SK-N-SH (cell line): ENCODE measurements around the gene CEP131. TPM values are rescaled to one million over a fixed set of nuclear protein-coding genes. Genes with fewer than 3 reads are reported as not detected.

Experiments used
- CTCF ChIA-PET: fragments of 300-600, 350-600 bp; formaldehyde crosslinking; extraction: SDS; loops from one replicate; lab custom pipeline; 2021; lab: Yijun Ruan, JAX
- POLR2A ChIA-PET: fragments of 350-600 bp; sonication (Branson Sonifier 250); formaldehyde crosslinking; extraction: SDS; loops from one replicate; lab custom pipeline; 2020; ENCODE audit warnings: antibody characterized with exemption, inconsistent platforms; lab: Yijun Ruan, JAX
- DNase-seq: peaks from one replicate; pipeline ENCODE4 v3.0.0; 2012
- H2AFZ ChIP-seq: fragments of 200-600 bp; sonication (generic); 2 replicates; pipeline ENCODE4 v1.8.1; 2016; ENCODE audit warnings: antibody characterized with exemption, mild to moderate bottlenecking, low read depth
- H3F3A ChIP-seq: fragments of 200-600 bp; sonication (generic); replicated peaks from 2 replicates; pipeline ENCODE3; 2016; ENCODE audit warnings: antibody characterized with exemption, mild to moderate bottlenecking; ENCODE audit not compliant: insufficient read depth
- H3K27ac ChIP-seq, 2 experiments: fragments of 200-500 bp in 1 of 2; fragments of 200-600 bp in 1 of 2; sonication (Bioruptor generic) in 1 of 2; sonication (generic), shearing (Covaris generic) in 1 of 2; 2 replicates each; pipeline versions ENCODE4 v1.5.1 to v1.6.1; 2014 to 2016; ENCODE audit warnings: low read depth in 2 of 2, inconsistent platforms in 1 of 2, low read length in 1 of 2, mild to moderate bottlenecking in 1 of 2, mixed read lengths in 1 of 2
- H3K27me3 ChIP-seq: fragments of 200-600 bp; sonication (generic), shearing (Covaris generic); 2 replicates; pipeline ENCODE4 v1.6.1; 2016; ENCODE audit warnings: mixed run types; ENCODE audit not compliant: insufficient read depth
- H3K36me3 ChIP-seq, 2 experiments: fragments of 200-500 bp in 1 of 2; fragments of 200-600 bp in 1 of 2; sonication (Bioruptor generic) in 1 of 2; sonication (generic) in 1 of 2; replicated peaks in 1 of 2; 2 replicates each; pipeline versions ENCODE3 to v1.5.1; 2014 to 2016; ENCODE audit warnings: low read length in 1 of 2, mild to moderate bottlenecking in 1 of 2; ENCODE audit not compliant: insufficient read depth in 2 of 2, control insufficient read depth in 1 of 2
- H3K4me1 ChIP-seq, 2 experiments: fragments of 200-500 bp in 1 of 2; fragments of 200-600 bp in 1 of 2; sonication (Bioruptor generic) in 1 of 2; sonication (generic), shearing (Covaris generic) in 1 of 2; 2 replicates each; pipeline versions ENCODE4 v1.5.1 to v1.6.1; 2014 to 2016; ENCODE audit warnings: low read depth in 1 of 2, low read length in 1 of 2, mixed run types in 1 of 2; ENCODE audit not compliant: insufficient read depth in 2 of 2, control insufficient read depth in 1 of 2
- H3K4me2 ChIP-seq: fragments of 200-600 bp; sonication (generic), shearing (Covaris generic); 2 replicates; pipeline ENCODE4 v1.6.1; 2017; ENCODE audit warnings: mixed run types
- H3K4me3 ChIP-seq, 2 experiments: fragments of 200-500 bp in 1 of 2; fragments of 200-600 bp in 1 of 2; sonication (Bioruptor generic) in 1 of 2; sonication (generic), shearing (Covaris generic) in 1 of 2; 2 replicates each; pipeline versions ENCODE4 v1.5.1 to v1.8.1; 2014 to 2016; ENCODE audit warnings: low read depth in 2 of 2, inconsistent platforms in 1 of 2, low read length in 1 of 2, mild to moderate bottlenecking in 1 of 2, mixed read lengths in 1 of 2, moderate library complexity in 1 of 2
- H3K79me2 ChIP-seq: fragments of 200-600 bp; sonication (generic); 2 replicates; pipeline ENCODE4 v1.8.1; 2017; ENCODE audit warnings: mild to moderate bottlenecking; ENCODE audit not compliant: insufficient read depth
- H3K9ac ChIP-seq: fragments of 200-600 bp; sonication (generic); 2 replicates; pipeline ENCODE4 v1.6.1; 2017; ENCODE audit warnings: mixed run types
- H3K9me2 ChIP-seq: fragments of 200-600 bp; sonication (generic); 2 replicates; pipeline ENCODE4 v1.6.1; 2017; ENCODE audit warnings: mixed run types
- H3K9me3 ChIP-seq: fragments of 200-600 bp; sonication (generic); 2 replicates; pipeline ENCODE4 v1.6.1; 2017; ENCODE audit warnings: mixed run types, mild to moderate bottlenecking, moderate library complexity
- H4K20me1 ChIP-seq: fragments of 200-600 bp; sonication (generic); 2 replicates; pipeline ENCODE4 v1.6.1; 2017; ENCODE audit warnings: mild to moderate bottlenecking, mixed run types; ENCODE audit not compliant: insufficient read depth
- CHD2 ChIP-seq: fragments of 150-350 bp; IDR thresholded peaks from 2 replicates; pipeline ENCODE4 v1.6.1; 2018; ENCODE audit warnings: low read length; ENCODE audit not compliant: partially characterized antibody
- EZH2phosphoT487 ChIP-seq: fragments of 200-600 bp; sonication (generic); IDR thresholded peaks from 2 replicates; pipeline ENCODE4 v1.6.1; 2017; ENCODE audit warnings: low read depth, mixed run types, mild to moderate bottlenecking, antibody characterized with exemption, moderate library complexity, borderline replicate concordance
- FOSL2 ChIP-seq: IDR thresholded peaks from 2 replicates; pipeline ENCODE4 v1.4.0; 2012; ENCODE audit warnings: low read depth, mild to moderate bottlenecking, moderate library complexity, borderline replicate concordance
- FOXJ3 ChIP-seq: sonication (generic); formaldehyde crosslinking; IDR thresholded peaks from 2 replicates; pipeline ENCODE4 v1.5.1; 2020; ENCODE audit warnings: mild to moderate bottlenecking, missing genetic modification reagents
- GABPA ChIP-seq: IDR thresholded peaks from 2 replicates; pipeline ENCODE4 v1.4.0; 2012; ENCODE audit warnings: low read depth, mild to moderate bottlenecking
- GATA2 ChIP-seq: sonication (generic); formaldehyde crosslinking; IDR thresholded peaks from 2 replicates; pipeline ENCODE4 v1.5.0; 2020; ENCODE audit warnings: mild to moderate bottlenecking, missing genetic modification reagents
- MEF2A ChIP-seq: IDR thresholded peaks from 2 replicates; pipeline ENCODE4 v1.4.0; 2012; ENCODE audit warnings: low read depth, borderline replicate concordance
- MXI1 ChIP-seq: IDR thresholded peaks from 2 replicates; pipeline ENCODE4 v1.6.1; 2012; ENCODE audit warnings: mild to moderate bottlenecking, low read depth, low read length, improper control_type of control experiment
- NFIC ChIP-seq: IDR thresholded peaks from 2 replicates; pipeline ENCODE4 v1.4.0; 2012; ENCODE audit warnings: borderline replicate concordance
- NRF1 ChIP-seq: IDR thresholded peaks from 2 replicates; pipeline ENCODE4 v1.6.1; 2012; ENCODE audit warnings: low read depth, mild to moderate bottlenecking, low read length
- POLR2AphosphoS5 ChIP-seq: IDR thresholded peaks from 2 replicates; pipeline ENCODE4 v1.6.1; 2012; ENCODE audit warnings: low read depth, low read length
- RAD21 ChIP-seq: IDR thresholded peaks from 2 replicates; pipeline ENCODE4 v1.6.1; 2012; ENCODE audit warnings: mild to moderate bottlenecking, low read length
- RCOR1 ChIP-seq: fragments of 150-350 bp; IDR thresholded peaks from 2 replicates; pipeline ENCODE4 v1.6.1; 2017; ENCODE audit warnings: antibody characterized with exemption, low read length
- TAF1 ChIP-seq: IDR thresholded peaks from 2 replicates; pipeline ENCODE4 v1.6.1; 2012; ENCODE audit warnings: low read depth, mild to moderate bottlenecking, low read length, moderate library complexity, borderline replicate concordance
- YY1 ChIP-seq: IDR thresholded peaks from 2 replicates; pipeline ENCODE4 v1.4.0; 2012; ENCODE audit warnings: low read depth, mild to moderate bottlenecking
- WGBS: methylation state at CpG from one replicate; pipeline ENCODE4 v1.1.6; 2017; ENCODE audit warnings: low lambda C conversion rate; 5-methylcytosine and 5-hydroxymethylcytosine counted together
- polyA plus RNA-seq, 3 experiments: library from polyadenylated mRNA; depleted of rRNA; stranded (reverse); fragments of >200 nt; gene quantifications; 2 replicates each; pipeline ENCODE4 v1.2.3, GENCODE V29; 2012
- TF ChIP-seq, protein P1 (sequence below): fragments of 150-350 bp; IDR thresholded peaks from 2 replicates; pipeline ENCODE4 v1.6.1; 2017; ENCODE audit warnings: antibody characterized with exemption, low read length, low read depth, borderline replicate concordance
- TF ChIP-seq, protein P2 (sequence below): IDR thresholded peaks from 2 replicates; pipeline ENCODE4 v1.4.0; 2012; ENCODE audit warnings: low read depth
- TF ChIP-seq, protein P3 (sequence below): fragments of 200-600 bp; sonication (generic); IDR thresholded peaks from 2 replicates; pipeline ENCODE4 v1.6.1; 2017; ENCODE audit warnings: antibody characterized with exemption, mild to moderate bottlenecking, moderate library complexity
- TF ChIP-seq, protein P4 (sequence below): IDR thresholded peaks from 2 replicates; pipeline ENCODE4; 2012
- TF ChIP-seq, protein P5 (sequence below): IDR thresholded peaks from 2 replicates; pipeline ENCODE4 v1.4.0; 2012; ENCODE audit warnings: low read depth, borderline replicate concordance

CEP131 gene
- polyA plus RNA-seq, 1 of the 3 experiments (the other 2 are of a cell fraction), result 34.8 TPM

DNA sequence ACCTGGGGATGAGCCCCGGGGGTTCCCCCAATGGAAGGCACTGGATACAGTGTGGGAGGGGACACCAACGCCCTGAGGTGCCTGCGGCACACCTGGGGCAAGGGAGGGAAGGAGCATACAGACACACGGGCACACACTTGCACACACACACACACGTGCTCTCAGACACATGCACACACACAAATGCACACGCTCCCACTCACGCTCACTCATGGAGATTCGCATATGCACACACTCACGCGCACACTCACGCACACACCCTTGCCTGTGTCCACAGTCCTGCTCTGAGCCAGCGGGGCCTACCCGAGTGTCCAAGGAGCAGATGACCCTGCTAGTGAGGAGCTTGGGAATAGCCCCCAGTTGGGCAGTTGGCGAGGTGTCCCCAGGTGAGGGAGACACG is 74.2 kb downstream of the CEP131 start:
- Histone ChIP-seq H3K27ac (no peak overlapping the region), H3F3A (no peaks in the 10 kb centered on the region), H3K9me2 (no peaks in the 10 kb centered on the region), H4K20me1 (no peaks in the 10 kb centered on the region), H3K9ac (no peak overlapping the region), H3K4me3 (no peak overlapping the region), H3K4me2 (no peak overlapping the region), H3K79me2 (no peaks in the 10 kb centered on the region), H3K27me3 (no peaks in the 10 kb centered on the region; the same call in 1 of the 2 replicates), H3K4me1 (no peaks in the 10 kb centered on the region), H3K36me3 (no peaks in the 10 kb centered on the region), H3K9me3 (no peaks in the 10 kb centered on the region), H2AFZ (no peak overlapping the region)
- TF ChIP-seq RCOR1 (no peak), FOXJ3 (CRISPR knock-in tag) (no peak), MEF2A (no peak), GATA2 (no peak), RAD21 (no peak), TAF1 (no peak)
- TF ChIP-seq, protein P1, sequence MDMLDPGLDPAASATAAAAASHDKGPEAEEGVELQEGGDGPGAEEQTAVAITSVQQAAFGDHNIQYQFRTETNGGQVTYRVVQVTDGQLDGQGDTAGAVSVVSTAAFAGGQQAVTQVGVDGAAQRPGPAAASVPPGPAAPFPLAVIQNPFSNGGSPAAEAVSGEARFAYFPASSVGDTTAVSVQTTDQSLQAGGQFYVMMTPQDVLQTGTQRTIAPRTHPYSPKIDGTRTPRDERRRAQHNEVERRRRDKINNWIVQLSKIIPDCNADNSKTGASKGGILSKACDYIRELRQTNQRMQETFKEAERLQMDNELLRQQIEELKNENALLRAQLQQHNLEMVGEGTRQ, result no peak
- ChIA-PET CTCF (interaction anchor here (0.6 to 1.9 kb wide), 4 partner anchors 15 to 453 kb away, joined by 3 to 11 read pairs (median 6); no protein-coding TSS in a partner anchor), POLR2A (no interaction called here)
- WGBS, result 81% methylated on average over 15 of the region's 15 CpGs
- DNase-seq, result no peak

DNA sequence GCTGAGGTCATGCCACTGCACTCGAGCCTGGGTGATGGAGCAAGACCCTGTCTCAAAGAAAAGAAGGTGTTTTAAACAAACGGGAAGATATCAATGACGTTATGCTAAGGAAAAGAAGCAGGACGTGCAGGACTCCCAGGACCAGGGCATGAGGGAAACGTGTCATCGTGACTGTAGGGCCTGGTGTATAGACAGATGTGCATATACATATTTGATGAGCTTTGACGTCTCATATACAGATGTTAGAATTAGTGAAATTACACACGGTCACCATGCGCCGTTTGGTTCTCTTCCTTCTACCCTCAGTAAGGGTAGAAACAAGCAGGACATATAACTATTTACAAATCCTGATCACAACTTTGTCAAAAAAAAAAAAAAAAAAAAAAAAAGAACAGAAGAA is 75.1 kb downstream of the CEP131 start:
- no peaks in the 10 kb centered on the region for H4K20me1 ChIP-seq
- no peaks in the 10 kb centered on the region for H3K36me3 ChIP-seq
- no peak overlapping the region for H3K4me2 ChIP-seq
- no peak for DNase-seq
- TF ChIP-seq MXI1 (no peak), GATA2 (no peak), TAF1 (no peak), NRF1 (no peak), GABPA (no peak), FOSL2 (no peak), NFIC (no peak), CHD2 (no peak), RCOR1 (no peak), FOXJ3 (CRISPR knock-in tag) (no peak), EZH2phosphoT487 (no peak), MEF2A (no peak), POLR2AphosphoS5 (no peak), RAD21 (no peak), YY1 (no peak)
- TF ChIP-seq, protein P2, sequence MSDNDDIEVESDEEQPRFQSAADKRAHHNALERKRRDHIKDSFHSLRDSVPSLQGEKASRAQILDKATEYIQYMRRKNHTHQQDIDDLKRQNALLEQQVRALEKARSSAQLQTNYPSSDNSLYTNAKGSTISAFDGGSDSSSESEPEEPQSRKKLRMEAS, result no peak
- TF ChIP-seq, protein P3, sequence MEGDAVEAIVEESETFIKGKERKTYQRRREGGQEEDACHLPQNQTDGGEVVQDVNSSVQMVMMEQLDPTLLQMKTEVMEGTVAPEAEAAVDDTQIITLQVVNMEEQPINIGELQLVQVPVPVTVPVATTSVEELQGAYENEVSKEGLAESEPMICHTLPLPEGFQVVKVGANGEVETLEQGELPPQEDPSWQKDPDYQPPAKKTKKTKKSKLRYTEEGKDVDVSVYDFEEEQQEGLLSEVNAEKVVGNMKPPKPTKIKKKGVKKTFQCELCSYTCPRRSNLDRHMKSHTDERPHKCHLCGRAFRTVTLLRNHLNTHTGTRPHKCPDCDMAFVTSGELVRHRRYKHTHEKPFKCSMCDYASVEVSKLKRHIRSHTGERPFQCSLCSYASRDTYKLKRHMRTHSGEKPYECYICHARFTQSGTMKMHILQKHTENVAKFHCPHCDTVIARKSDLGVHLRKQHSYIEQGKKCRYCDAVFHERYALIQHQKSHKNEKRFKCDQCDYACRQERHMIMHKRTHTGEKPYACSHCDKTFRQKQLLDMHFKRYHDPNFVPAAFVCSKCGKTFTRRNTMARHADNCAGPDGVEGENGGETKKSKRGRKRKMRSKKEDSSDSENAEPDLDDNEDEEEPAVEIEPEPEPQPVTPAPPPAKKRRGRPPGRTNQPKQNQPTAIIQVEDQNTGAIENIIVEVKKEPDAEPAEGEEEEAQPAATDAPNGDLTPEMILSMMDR, result no peak
- TF ChIP-seq, protein P4, sequence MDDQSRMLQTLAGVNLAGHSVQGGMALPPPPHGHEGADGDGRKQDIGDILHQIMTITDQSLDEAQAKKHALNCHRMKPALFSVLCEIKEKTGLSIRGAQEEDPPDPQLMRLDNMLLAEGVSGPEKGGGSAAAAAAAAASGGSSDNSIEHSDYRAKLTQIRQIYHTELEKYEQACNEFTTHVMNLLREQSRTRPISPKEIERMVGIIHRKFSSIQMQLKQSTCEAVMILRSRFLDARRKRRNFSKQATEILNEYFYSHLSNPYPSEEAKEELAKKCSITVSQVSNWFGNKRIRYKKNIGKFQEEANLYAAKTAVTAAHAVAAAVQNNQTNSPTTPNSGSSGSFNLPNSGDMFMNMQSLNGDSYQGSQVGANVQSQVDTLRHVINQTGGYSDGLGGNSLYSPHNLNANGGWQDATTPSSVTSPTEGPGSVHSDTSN, result no peak
- TF ChIP-seq, protein P5, sequence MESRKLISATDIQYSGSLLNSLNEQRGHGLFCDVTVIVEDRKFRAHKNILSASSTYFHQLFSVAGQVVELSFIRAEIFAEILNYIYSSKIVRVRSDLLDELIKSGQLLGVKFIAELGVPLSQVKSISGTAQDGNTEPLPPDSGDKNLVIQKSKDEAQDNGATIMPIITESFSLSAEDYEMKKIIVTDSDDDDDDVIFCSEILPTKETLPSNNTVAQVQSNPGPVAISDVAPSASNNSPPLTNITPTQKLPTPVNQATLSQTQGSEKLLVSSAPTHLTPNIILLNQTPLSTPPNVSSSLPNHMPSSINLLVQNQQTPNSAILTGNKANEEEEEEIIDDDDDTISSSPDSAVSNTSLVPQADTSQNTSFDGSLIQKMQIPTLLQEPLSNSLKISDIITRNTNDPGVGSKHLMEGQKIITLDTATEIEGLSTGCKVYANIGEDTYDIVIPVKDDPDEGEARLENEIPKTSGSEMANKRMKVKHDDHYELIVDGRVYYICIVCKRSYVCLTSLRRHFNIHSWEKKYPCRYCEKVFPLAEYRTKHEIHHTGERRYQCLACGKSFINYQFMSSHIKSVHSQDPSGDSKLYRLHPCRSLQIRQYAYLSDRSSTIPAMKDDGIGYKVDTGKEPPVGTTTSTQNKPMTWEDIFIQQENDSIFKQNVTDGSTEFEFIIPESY, result no peak
- TF ChIP-seq, protein P1, result no peak
- H3K4me1 ChIP-seq, result peaks cover 0 to 3% of the 10 kb centered on the region in 2 experiments; a peak in 1 of 4 replicates
- H3F3A ChIP-seq, result no peaks in the 10 kb centered on the region
- 73% methylated on average over 10 of the region's 10 CpGs for WGBS
- no peaks in the 10 kb centered on the region for H3K9me3 ChIP-seq
- H3K4me3 ChIP-seq, result no peak overlapping the region
- no peaks in the 10 kb centered on the region for H3K9me2 ChIP-seq
- no peak overlapping the region for H3K27ac ChIP-seq
- no peaks in the 10 kb centered on the region; the same call in 1 of the 2 replicates for H3K27me3 ChIP-seq
- ChIA-PET POLR2A (interaction anchor here (0.6 kb wide), 1 partner anchor 54 kb away, joined by 3 read pairs; no protein-coding TSS in a partner anchor), CTCF (interaction anchor here (1.9 kb wide), 1 partner anchor 53 kb away, joined by 11 read pairs; no protein-coding TSS in a partner anchor)
- no peak overlapping the region for H2AFZ ChIP-seq
- no peak overlapping the region for H3K9ac ChIP-seq
- no peaks in the 10 kb centered on the region for H3K79me2 ChIP-seq
